HepG2 (cell line): ENCODE results near the gene SLTM.

Source experiments
- EZH2 ChIP-seq: conservative IDR thresholded peaks from 2 replicates; pipeline ENCODE4 v1.6.1; 2012; ENCODE audit warnings: mild to moderate bottlenecking, low read depth, low read length, moderate library complexity
- MAFK ChIP-seq, 2 experiments: IDR thresholded peaks in 1 of 2; conservative IDR thresholded peaks in 1 of 2; 2 replicates each; pipeline ENCODE4 v1.6.1; 2011; ENCODE audit warnings: improper control_type of control experiment in 2 of 2, low read length in 2 of 2
- POLR2A ChIP-seq, 2 experiments: IDR thresholded peaks; 2 replicates each; pipeline ENCODE4 v1.6.1; 2011; ENCODE audit warnings: low read depth in 2 of 2, low read length in 2 of 2, mild to moderate bottlenecking in 1 of 2, moderate library complexity in 1 of 2; ENCODE audit not compliant: insufficient read depth in 1 of 2
- RBM22 ChIP-seq: fragments of 200-400 bp; formaldehyde crosslinking; optimal IDR thresholded peaks from 2 replicates; pipeline ENCODE3; 2017; ENCODE audit warnings: mild to moderate bottlenecking, low read length, moderate library complexity
- ZFP36L2 ChIP-seq: sonication (generic); formaldehyde crosslinking; IDR thresholded peaks from 2 replicates; pipeline ENCODE4 v1.4.0; 2020; ENCODE audit warnings: missing genetic modification reagents
- ZNF773 ChIP-seq: sonication (generic); formaldehyde crosslinking; IDR thresholded peaks from 2 replicates; pipeline ENCODE4 v1.4.0; 2020; ENCODE audit warnings: missing genetic modification reagents, borderline replicate concordance

GRCh38 chr15:58962136-58962535 lies 28.7 kb upstream of the SLTM start:
- TF ChIP-seq POLR2A (IDR thresholded peaks at IDR 0.05; ENCODE audit: insufficient read depth in 1 of 2, low read depth in 2 of 2, low read length in 2 of 2) = no peak
- TF ChIP-seq MAFK (conservative IDR thresholded peaks at IDR 0.05 in 1 of 2, IDR thresholded peaks at IDR 0.05 in 1 of 2; ENCODE audit: low read length in 2 of 2) = no peak
- no peak for TF ChIP-seq RBM22
- no peak for TF ChIP-seq ZNF773 (CRISPR knock-in tag)
- TF ChIP-seq ZFP36L2 (CRISPR knock-in tag) = no peak
- no peak for TF ChIP-seq EZH2
